ENCODE measurements around the gene MYMX. TPM values are rescaled to one million over a fixed set of nuclear protein-coding genes. Genes with fewer than 3 reads are reported as not detected.
"Not testable (repeated sequence)": the region's sequence is repeated elsewhere in the genome, so short reads cannot be mapped to it uniquely, and the experiment has no call there.

Gene MYMX
- total RNA-seq, 2 donors from 2014 or later, result not detected

- no peaks in the 10 kb centered on the region for H3K9me3 ChIP-seq
- H3K36me3 ChIP-seq, result no peaks in the 10 kb centered on the region
- H3K4me3 ChIP-seq, result no peak overlapping the region
- no peaks in the 10 kb centered on the region for H3K4me1 ChIP-seq
- H3K9ac ChIP-seq (ENCODE audit: low read depth in 2 of 2, low read length in 2 of 2), result no peak overlapping the region
- DNase-seq, result no peak
- H3K27me3 ChIP-seq, result no peaks in the 10 kb centered on the region
- intact Hi-C loops (cut with DNase I), result no loop called here
- no peak for TF ChIP-seq CTCF (IDR thresholded peaks at IDR 0.05)
- no peak overlapping the region for H3K27ac ChIP-seq
Observed at GRCh38 chr6:44178424-44179071, 38.2 kb upstream of the MYMX start.

GRCh38 chr6:44179072-44179536 lies 37.6 kb upstream of the MYMX start:
- Histone ChIP-seq H3K27ac (no peak overlapping the region), H3K9me3 (no peaks in the 10 kb centered on the region), H3K4me3 (no peak overlapping the region), H3K36me3 (no peaks in the 10 kb centered on the region), H3K27me3 (no peaks in the 10 kb centered on the region), H3K4me1 (no peaks in the 10 kb centered on the region), H3K9ac (ENCODE audit: low read depth in 2 of 2, low read length in 2 of 2) (no peak overlapping the region)
- no peak for TF ChIP-seq CTCF (IDR thresholded peaks at IDR 0.05)
- intact Hi-C loops (cut with DNase I), result no loop called here
- no peak for DNase-seq

- Histone ChIP-seq H3K27me3 (no peaks in the 10 kb centered on the region), H3K27ac (no peak overlapping the region), H3K9ac (ENCODE audit: low read depth in 2 of 2, low read length in 2 of 2) (no peak overlapping the region), H3K36me3 (no peaks in the 10 kb centered on the region), H3K4me3 (no peak overlapping the region), H3K4me1 (no peaks in the 10 kb centered on the region), H3K9me3 (no peaks in the 10 kb centered on the region)
- DNase-seq, result no peak
- intact Hi-C loops (cut with DNase I), result no loop called here
- no peak for TF ChIP-seq CTCF (IDR thresholded peaks at IDR 0.05)
Observed at GRCh38 chr6:44179648-44180047, 37.1 kb upstream of the MYMX start.

- no peak for TF ChIP-seq CTCF (IDR thresholded peaks at IDR 0.05)
Observed at GRCh38 chr6:44180406-44180805, 36.3 kb upstream of the MYMX start.

GRCh38 chr6:44180886-44181285 lies 35.8 kb upstream of the MYMX start:
- H3K9ac ChIP-seq (ENCODE audit: low read depth in 2 of 2, low read length in 2 of 2), result no peak overlapping the region
- no peak for TF ChIP-seq CTCF (IDR thresholded peaks at IDR 0.05)
- no peaks in the 10 kb centered on the region for H3K27me3 ChIP-seq
- H3K4me1 ChIP-seq, result no peaks in the 10 kb centered on the region
- DNase-seq, result no peak
- H3K4me3 ChIP-seq, result no peak overlapping the region
- intact Hi-C loops (cut with DNase I), result no loop called here
- no peak overlapping the region for H3K27ac ChIP-seq
- H3K36me3 ChIP-seq, result no peaks in the 10 kb centered on the region
- H3K9me3 ChIP-seq, result no peaks in the 10 kb centered on the region

More at GRCh38 chr6:44180406-44180805, 36.3 kb upstream of the MYMX start:
- Histone ChIP-seq H3K9ac (ENCODE audit: low read depth in 2 of 2, low read length in 2 of 2) (no peak overlapping the region), H3K9me3 (no peaks in the 10 kb centered on the region), H3K4me3 (no peak overlapping the region), H3K27ac (no peak overlapping the region), H3K4me1 (no peaks in the 10 kb centered on the region), H3K27me3 (no peaks in the 10 kb centered on the region), H3K36me3 (no peaks in the 10 kb centered on the region)
- DNase-seq, result no peak
- intact Hi-C loops (cut with DNase I), result no loop called here

GRCh38 chr6:44181784-44182183 lies 34.9 kb upstream of the MYMX start:
- DNase-seq; intact Hi-C loops (cut with DNase I); H3K9ac ChIP-seq (ENCODE audit: low read depth in 2 of 2, low read length in 2 of 2); H3K9me3 ChIP-seq; H3K27me3 ChIP-seq; H3K27ac ChIP-seq; H3K4me3 ChIP-seq; H3K36me3 ChIP-seq; H3K4me1 ChIP-seq: not testable (repeated sequence)

Data from colonic mucosa (tissue), 4 donors.